IMR-90 (cell line): ENCODE results near the gene POLR2L. TPM values are rescaled to one million over a fixed set of nuclear protein-coding genes. Genes with fewer than 3 reads are reported as not detected.

ENCODE experiments used
- ATAC-seq: fragments of 200-7000 bp; cut with Tn5 transposase; 2 replicates; pipeline ENCODE4 v1.9.1; 2020; ENCODE audit warnings: low read depth, mild to moderate bottlenecking, moderate library complexity
- BruUV-seq: library from RNA; stranded (reverse); fragments of 400-500 nt; replicated peaks from 2 replicates; lab custom pipeline; 2021; lab: Mats Ljungman, UMichigan
- CTCF ChIA-PET: fragments of 300-600 bp; formaldehyde crosslinking; extraction: SDS; loops from one replicate; lab custom pipeline; 2021; ENCODE audit warnings: antibody characterized with exemption; lab: Yijun Ruan, JAX
- POLR2A ChIA-PET: fragments of 300-600 bp; sonication (Branson Sonifier 250); formaldehyde crosslinking; loops from one replicate; lab custom pipeline; 2022; ENCODE audit warnings: antibody characterized with exemption; ENCODE audit not compliant: unreplicated experiment; lab: Charles Lee
- DNase-seq: peaks from one replicate; pipeline ENCODE4 v3.0.0; 2013
- H2AFZ ChIP-seq: replicated peaks from 2 replicates; pipeline ENCODE3; 2013; ENCODE audit warnings: low read length, mild to moderate bottlenecking; ENCODE audit not compliant: poor library complexity
- H2AK5ac ChIP-seq: 2 replicates; pipeline ENCODE4 v1.6.1; 2013; ENCODE audit warnings: low read depth, low read length, inconsistent platforms
- H2AK9ac ChIP-seq: replicated peaks from 2 replicates; pipeline ENCODE3; 2013; ENCODE audit warnings: mild to moderate bottlenecking, low read depth, low read length, moderate library complexity; ENCODE audit not compliant: poor library complexity
- H2BK120ac ChIP-seq: 2 replicates; pipeline ENCODE4 v1.6.1; 2013; ENCODE audit warnings: low read depth, low read length, inconsistent platforms
- H2BK15ac ChIP-seq: 3 replicates; pipeline ENCODE4 v1.6.1; 2013; ENCODE audit warnings: low read depth, low read length, inconsistent platforms
- H2BK20ac ChIP-seq: 2 replicates; pipeline ENCODE4 v1.6.1; 2013; ENCODE audit warnings: low read depth, mild to moderate bottlenecking, inconsistent platforms, low read length, moderate library complexity
- H2BK5ac ChIP-seq: 2 replicates; pipeline ENCODE4 v1.6.1; 2013; ENCODE audit warnings: mild to moderate bottlenecking, low read depth, low read length, inconsistent platforms; ENCODE audit not compliant: poor library complexity, severe bottlenecking
- H3K14ac ChIP-seq: replicated peaks from 2 replicates; pipeline ENCODE4 v1.6.1; 2013; ENCODE audit warnings: low read depth, low read length, inconsistent platforms
- H3K18ac ChIP-seq: 2 replicates; pipeline ENCODE4 v1.6.1; 2013; ENCODE audit warnings: low read depth, low read length, control low read depth
- H3K23ac ChIP-seq: 2 replicates; pipeline ENCODE4 v1.6.1; 2013; ENCODE audit warnings: low read depth, low read length, inconsistent platforms
- H3K27ac ChIP-seq: 2 replicates; pipeline ENCODE4 v1.5.1; 2013; ENCODE audit warnings: mild to moderate bottlenecking, control low read depth, low read length; ENCODE audit not compliant: insufficient read depth
- H3K27me3 ChIP-seq: 2 replicates; pipeline ENCODE4 v1.6.1; 2013; ENCODE audit warnings: low read length; ENCODE audit not compliant: control insufficient read depth, insufficient read depth
- H3K36me3 ChIP-seq: 2 replicates; pipeline ENCODE4 v1.6.1; 2013; ENCODE audit warnings: low read length, mixed read lengths; ENCODE audit not compliant: control insufficient read depth, insufficient read depth
- H3K4ac ChIP-seq: 2 replicates; pipeline ENCODE4 v1.6.1; 2013; ENCODE audit warnings: low read depth, low read length, inconsistent platforms
- H3K4me1 ChIP-seq: 2 replicates; pipeline ENCODE4 v1.6.1; 2013; ENCODE audit warnings: low read length, mixed read lengths; ENCODE audit not compliant: control insufficient read depth, insufficient read depth
- H3K4me2 ChIP-seq: 2 replicates; pipeline ENCODE4 v1.6.1; 2013; ENCODE audit warnings: low read depth, mild to moderate bottlenecking, control low read depth, low read length, moderate library complexity
- H3K4me3 ChIP-seq: 2 replicates; pipeline ENCODE4 v1.5.1; 2013; ENCODE audit warnings: low read depth, mild to moderate bottlenecking, control low read depth, low read length, moderate library complexity; ENCODE audit not compliant: insufficient read depth
- H3K56ac ChIP-seq: 2 replicates; pipeline ENCODE4 v1.6.1; 2013; ENCODE audit warnings: low read length, inconsistent platforms; ENCODE audit not compliant: insufficient read depth; ENCODE audit errors: extremely low read depth
- H3K79me1 ChIP-seq, 2 experiments: 2 replicates each; pipeline ENCODE4 v1.6.1; 2013; ENCODE audit warnings: low read length in 2 of 2, inconsistent platforms in 1 of 2, low read depth in 1 of 2
- H3K9ac ChIP-seq: 2 replicates; pipeline ENCODE4 v1.6.1; 2013; ENCODE audit warnings: low read depth, low read length, control low read depth
- H3K9me1 ChIP-seq: 2 replicates; pipeline ENCODE4 v1.6.1; 2013; ENCODE audit warnings: low read length, inconsistent platforms; ENCODE audit not compliant: insufficient read depth
- H3K9me3 ChIP-seq: 2 replicates; pipeline ENCODE4 v1.6.1; 2013; ENCODE audit warnings: low read length; ENCODE audit not compliant: control insufficient read depth, insufficient read depth
- H4K20me1 ChIP-seq: 2 replicates; pipeline ENCODE4 v1.6.1; 2013; ENCODE audit warnings: low read length, inconsistent platforms; ENCODE audit not compliant: insufficient read depth
- H4K5ac ChIP-seq: 2 replicates; pipeline ENCODE4 v1.6.1; 2013; ENCODE audit warnings: mild to moderate bottlenecking, low read depth, low read length, control low read depth
- H4K8ac ChIP-seq, 2 experiments: 2 replicates each; pipeline ENCODE4 v1.6.1; 2013; ENCODE audit warnings: low read depth in 2 of 2, low read length in 2 of 2, control low read depth in 1 of 2, inconsistent platforms in 1 of 2
- H4K91ac ChIP-seq: 2 replicates; pipeline ENCODE4 v1.6.1; 2013; ENCODE audit warnings: low read depth, low read length, inconsistent platforms; ENCODE audit not compliant: insufficient read depth
- CEBPB ChIP-seq: IDR thresholded peaks from 2 replicates; pipeline ENCODE4 v1.6.1; 2012; ENCODE audit warnings: low read depth, low read length, improper control_type of control experiment
- FOS ChIP-seq: fragments of 150-350 bp; IDR thresholded peaks from 2 replicates; pipeline ENCODE4 v1.6.1; 2016; ENCODE audit warnings: low read depth, low read length
- MAFK ChIP-seq: IDR thresholded peaks from 2 replicates; pipeline ENCODE4 v1.6.1; 2012; ENCODE audit warnings: low read depth, low read length, improper control_type of control experiment
- MXI1 ChIP-seq: IDR thresholded peaks from 2 replicates; pipeline ENCODE4 v1.6.1; 2012; ENCODE audit warnings: low read depth, mild to moderate bottlenecking, low read length, moderate library complexity, borderline replicate concordance
- SMC3 ChIP-seq: fragments of 150-350 bp; IDR thresholded peaks from 2 replicates; pipeline ENCODE4 v1.6.1; 2016; ENCODE audit warnings: low read depth, mild to moderate bottlenecking, antibody characterized with exemption, low read length, moderate library complexity
- WGBS, 2 experiments: methylation state at CpG; one replicate each; pipeline versions ENCODE4 v1.1.5 to v1.1.7; 2013; ENCODE audit warnings: missing lambda C conversion rate in 2 of 2; ENCODE audit not compliant: insufficient read length in 1 of 2; ENCODE audit errors: extremely low coverage in 2 of 2; 5-methylcytosine and 5-hydroxymethylcytosine counted together
- dilution Hi-C: fragments of 300-500 bp; cut with HindIII; formaldehyde crosslinking; loops from one replicate; pipeline ENCODE4 v1.14.3; 2018; ENCODE audit warnings: low sequenced_read_pairs; ENCODE audit not compliant: unreplicated experiment
- in situ Hi-C: fragments of 300-500 bp; cut with MboI; formaldehyde crosslinking; loops from 3 replicates; pipeline ENCODE4 v1.14.3; 2019; ENCODE audit warnings: low sequenced_read_pairs, inconsistent platforms, mixed read lengths
- intact Hi-C: fragments of 100-400 bp; cut with micrococcal nuclease; formaldehyde crosslinking; loops from 2 replicates; pipeline ENCODE4 v1.10.0; 2022
- polyA plus RNA-seq, 3 experiments: library from polyadenylated mRNA; depleted of rRNA; stranded (reverse); fragments of >200 nt; gene quantifications; 2 replicates each; pipeline ENCODE4 v1.2.3, GENCODE V29; 2012; ENCODE audit warnings: low replicate concordance in 1 of 3
- total RNA-seq: library from RNA; depleted of rRNA; stranded (reverse); fragments of >200 nt; gene quantifications from 2 replicates; pipeline ENCODE4 v1.2.3, GENCODE V29; 2012
- TF ChIP-seq, protein P1 (sequence below): fragments of 150-350 bp; IDR thresholded peaks from 2 replicates; pipeline ENCODE4 v1.6.1; 2016; ENCODE audit warnings: low read depth, mild to moderate bottlenecking, low read length, moderate library complexity, borderline replicate concordance

Gene POLR2L
- total and polyA plus RNA-seq, 2 of the 4 experiments (the other 2 are of a cell fraction), result 44.4 to 416 TPM

DNA sequence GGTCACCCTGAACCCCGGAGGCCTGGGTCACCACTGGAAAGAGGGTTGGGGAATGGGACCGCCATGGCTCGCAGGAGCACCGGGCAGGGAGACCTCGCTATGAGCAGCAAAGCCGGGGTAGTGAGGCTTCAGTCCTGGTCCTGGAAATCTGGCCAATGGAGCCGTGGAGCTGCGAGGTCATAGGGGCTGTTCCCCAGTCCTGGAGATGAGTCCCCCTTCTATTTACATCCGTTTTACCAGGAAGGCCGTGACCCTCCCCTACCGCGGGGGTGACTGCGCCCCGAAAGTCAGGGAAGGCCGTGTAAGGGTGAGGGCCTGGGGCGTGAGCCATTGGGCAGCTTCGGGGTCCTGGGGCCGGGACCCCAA lies 37.7 kb downstream of the POLR2L start:
- peaks cover 21% of the 10 kb centered on the region for H3K36me3 ChIP-seq
- peak overlapping the region; percentile 70 for H4K5ac ChIP-seq
- H2AK9ac ChIP-seq, result peak overlapping the region; percentile 90
- no peaks in the 10 kb centered on the region for H3K9me1 ChIP-seq
- peak overlapping the region; percentile 40 for H2BK120ac ChIP-seq
- ChIA-PET POLR2A (interaction anchor here (1.6 kb wide), 1 partner anchor 15 kb away, joined by 4 read pairs; the partner anchor contains the start of gene PNPLA2), CTCF (no interaction called here)
- H4K91ac ChIP-seq, result peak overlapping the region; percentile 44; the same call in 1 of the 2 replicates
- intact Hi-C loops (no loop called here), dilution Hi-C loops (no loop called here), in situ Hi-C loops (no loop called here)
- H3K4me1 ChIP-seq, result peaks cover 20% of the 10 kb centered on the region
- H3K4ac ChIP-seq, result peak overlapping the region; percentile 87
- H2BK5ac ChIP-seq, result peak overlapping the region; percentile 57
- H3K4me2 ChIP-seq, result peak overlapping the region; percentile 99
- H3K18ac ChIP-seq, result peak overlapping the region; percentile 28
- H3K4me3 ChIP-seq, result peak overlapping the region; percentile 49
- peak overlapping the region; percentile 13; the same call in 1 of the 2 replicates for H3K56ac ChIP-seq
- H3K27me3 ChIP-seq, result no peaks in the 10 kb centered on the region
- 0 out of 2 replicates have a peak overlapping the region, but pooled peaks have one; percentile 7 for H2BK20ac ChIP-seq
- BruUV-seq, result no TSS peak
- H3K23ac ChIP-seq, result peak overlapping the region; percentile 95
- peak overlapping the region; percentile 81 for H3K14ac ChIP-seq
- TF ChIP-seq, protein P1, sequence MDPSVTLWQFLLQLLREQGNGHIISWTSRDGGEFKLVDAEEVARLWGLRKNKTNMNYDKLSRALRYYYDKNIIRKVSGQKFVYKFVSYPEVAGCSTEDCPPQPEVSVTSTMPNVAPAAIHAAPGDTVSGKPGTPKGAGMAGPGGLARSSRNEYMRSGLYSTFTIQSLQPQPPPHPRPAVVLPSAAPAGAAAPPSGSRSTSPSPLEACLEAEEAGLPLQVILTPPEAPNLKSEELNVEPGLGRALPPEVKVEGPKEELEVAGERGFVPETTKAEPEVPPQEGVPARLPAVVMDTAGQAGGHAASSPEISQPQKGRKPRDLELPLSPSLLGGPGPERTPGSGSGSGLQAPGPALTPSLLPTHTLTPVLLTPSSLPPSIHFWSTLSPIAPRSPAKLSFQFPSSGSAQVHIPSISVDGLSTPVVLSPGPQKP, result no peak
- TF ChIP-seq FOS (no peak), CEBPB (no peak), MXI1 (no peak), SMC3 (no peak), MAFK (no peak)
- no peaks in the 10 kb centered on the region for H3K9me3 ChIP-seq
- WGBS, 2 experiments, result 42% methylated on average over 5 of the region's 18 CpGs; no CpG with 5 or more reads in 1 of the 2 experiments
- no peak overlapping the region for H2BK15ac ChIP-seq
- H2AK5ac ChIP-seq, result peak overlapping the region; percentile 94
- no peak; the same call in 1 of the 2 replicates for ATAC-seq
- H2AFZ ChIP-seq, result peak overlapping the region; percentile 79
- H4K20me1 ChIP-seq, result no peaks in the 10 kb centered on the region
- DNase-seq, result no peak
- peak overlapping the region; percentile 73 for H3K9ac ChIP-seq
- peak overlapping the region; percentile 66 for H3K27ac ChIP-seq
- H3K79me1 ChIP-seq, result peaks cover 9 to 41% of the 10 kb centered on the region in 2 experiments; a peak in 3 of 4 replicates
- H4K8ac ChIP-seq, result peak overlapping the region in 1 of 2 experiments; percentile 87; a peak in 2 of 4 replicates
